ENCODE data around the gene TBC1D7.

GRCh38 chr6:13305791-13306190 lies 22.5 kb downstream of the TBC1D7 start:
- TF ChIP-seq CTCF (IDR thresholded peaks at IDR 0.05; ENCODE audit: insufficient read depth, low read depth, low read length): no peak
- TF ChIP-seq EZH2 (IDR thresholded peaks at IDR 0.05; ENCODE audit: insufficient read depth, low read length): no peak
